CD4-positive, alpha-beta T cell treated with Interleukin-12 subunit alpha and Interleukin-12 subunit beta, for 1 hour (primary cell): ENCODE results near the gene ZAP70.
"Not testable (repeated sequence)": the region's sequence is repeated elsewhere in the genome, so short reads cannot be mapped to it uniquely, and the experiment has no call there.

Source experiments
- DNase-seq: peaks from one replicate; pipeline ENCODE4 v3.0.0-alpha.2; 2020

ZAP70 gene

GRCh38 chr2:97713296-97714083 lies at the start of gene ZAP70:
Gene ZAP70 (plus strand): TSS chr2:97713576. CDS start chr2:97724037, 10,461 bp downstream.
- peak; percentile 71 for DNase-seq

- DNase-seq: no peak
These were observed 49.8 kb upstream of the ZAP70 start for GRCh38 chr2:97663626-97663961.

DNA sequence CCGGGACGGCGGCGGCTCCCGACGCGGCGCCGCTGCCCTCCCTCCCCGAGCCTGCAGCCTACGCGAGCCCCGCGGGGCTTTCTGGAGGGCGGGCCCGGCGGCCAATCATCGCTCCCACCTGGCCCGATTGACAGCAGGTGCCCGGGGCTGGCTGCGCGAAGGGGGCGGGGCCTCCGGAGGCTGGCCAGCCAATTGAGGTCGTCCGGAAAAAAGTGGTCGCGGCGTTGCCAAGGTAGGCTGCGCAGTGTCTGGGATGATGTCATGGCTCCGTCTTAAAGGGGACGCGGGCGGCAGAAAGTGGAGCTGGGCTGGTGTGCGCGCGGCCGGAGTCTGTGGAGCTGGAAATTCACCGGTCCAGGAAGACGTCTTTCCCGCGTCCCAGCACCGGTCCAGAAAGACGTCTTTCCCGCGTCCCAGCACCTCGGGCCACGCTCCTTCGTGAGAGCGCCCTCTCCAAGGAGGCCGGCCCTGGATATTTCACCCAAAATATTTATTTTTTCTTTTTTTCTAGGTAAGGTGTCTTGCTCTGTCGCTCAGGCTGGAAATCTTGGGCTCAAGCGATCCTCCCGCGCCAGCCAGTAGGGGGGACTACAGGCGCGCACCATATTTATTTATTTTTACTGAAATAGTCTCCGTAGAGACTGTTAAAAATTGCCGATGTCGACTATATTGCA lies 49.3 kb upstream of the ZAP70 start, which contains the start of gene ACTR1B:
ACTR1B (minus strand) TSS at position 83 of the 674 bp plus-strand sequence. CDS start 154 bp downstream, outside the sequence.
- peak; percentile 99 for DNase-seq

DNA sequence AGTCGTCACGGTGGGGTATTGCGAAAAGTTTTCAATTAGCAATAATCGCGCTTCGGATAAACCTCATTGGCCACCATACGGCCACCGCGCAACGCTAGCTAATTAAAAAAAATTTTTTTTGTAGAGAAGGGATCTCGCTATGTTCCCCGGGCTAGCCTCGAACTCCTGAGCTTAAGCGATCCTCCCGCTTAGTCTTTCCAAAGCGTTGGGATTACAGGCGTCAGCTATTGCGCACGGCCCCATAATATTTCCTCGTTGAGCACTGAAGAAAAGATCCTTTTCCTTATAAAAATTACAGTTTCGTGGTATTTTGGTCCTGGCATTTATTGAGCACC lies 48.8 kb upstream of the ZAP70 start:
- DNase-seq: no peak

GRCh38 chr2:97669448-97669847 lies 43.9 kb upstream of the ZAP70 start, which contains the start of gene C2orf92:
Gene C2orf92 (plus strand): TSS chr2:97669713. CDS start chr2:97669789, 76 bp downstream.
- DNase-seq: no peak

DNA sequence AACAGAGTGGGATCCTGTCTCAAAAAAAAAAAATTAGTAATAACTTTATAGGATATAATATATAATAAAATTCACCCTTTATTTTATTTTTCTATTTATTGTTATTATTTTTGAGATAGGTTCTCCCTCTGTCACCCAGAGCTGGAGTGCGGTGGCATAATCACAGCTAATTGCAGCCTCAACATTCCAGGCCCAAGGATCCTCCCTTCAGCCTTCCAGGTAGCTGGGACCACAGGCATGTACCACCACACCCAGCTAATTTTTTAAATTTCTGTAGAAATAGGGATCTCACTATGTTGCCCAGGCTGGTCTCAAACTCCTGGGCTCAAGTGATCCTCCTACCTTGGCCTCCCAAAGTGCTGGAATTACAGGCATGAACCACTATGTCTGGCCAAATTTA lies 42.9 kb upstream of the ZAP70 start:
- DNase-seq: no peak

GRCh38 chr2:97671526-97671925 lies 41.9 kb upstream of the ZAP70 start:
- no peak for DNase-seq

DNA sequence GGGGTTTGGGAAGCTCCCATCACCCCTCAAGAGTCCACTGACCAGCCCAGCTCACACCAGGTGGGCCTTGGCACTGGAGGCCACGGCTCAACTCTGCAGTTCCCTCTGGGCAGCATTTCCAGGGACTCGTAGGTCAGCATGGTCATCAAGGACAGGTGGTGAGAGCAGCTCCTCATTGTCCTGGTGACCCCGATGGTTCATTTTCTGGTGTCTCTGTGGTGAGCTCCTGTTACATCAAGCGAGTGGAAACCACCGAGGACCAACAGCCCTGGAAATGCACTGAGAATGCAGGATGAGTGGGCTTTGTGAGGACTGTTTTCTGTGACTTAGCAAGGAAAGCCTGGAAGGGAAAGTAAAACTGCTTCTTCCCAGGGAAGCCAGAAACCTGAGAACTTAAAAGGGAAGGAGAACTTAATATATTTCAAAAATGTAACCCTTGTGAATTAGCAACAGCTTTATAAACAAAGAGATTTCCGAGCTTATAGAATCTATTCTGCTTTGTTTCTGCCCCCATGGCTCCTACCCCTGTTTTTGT lies 40.7 kb upstream of the ZAP70 start:
- DNase-seq: not testable (repeated sequence)

GRCh38 chr2:97673182-97673914 lies 40.0 kb upstream of the ZAP70 start:
- DNase-seq: no peak

DNA sequence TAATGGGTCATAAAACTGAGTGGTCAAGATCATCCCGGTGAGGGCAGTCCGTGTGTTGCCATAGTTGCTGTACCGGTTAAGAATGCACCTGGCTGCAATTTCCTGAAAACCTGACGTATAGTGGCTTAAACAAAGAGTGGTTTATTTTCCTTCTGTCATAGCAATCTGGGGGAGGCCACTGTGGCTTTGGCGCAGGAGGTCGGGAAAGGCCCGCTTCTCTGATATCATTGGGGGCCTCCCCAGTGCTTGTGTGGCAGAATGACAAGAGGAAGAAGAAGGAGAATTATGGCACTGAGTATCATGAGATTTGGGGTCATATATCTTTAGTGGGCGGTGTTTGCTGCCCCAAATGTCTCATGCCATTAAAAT lies 39.5 kb upstream of the ZAP70 start:
- no peak for DNase-seq

DNA sequence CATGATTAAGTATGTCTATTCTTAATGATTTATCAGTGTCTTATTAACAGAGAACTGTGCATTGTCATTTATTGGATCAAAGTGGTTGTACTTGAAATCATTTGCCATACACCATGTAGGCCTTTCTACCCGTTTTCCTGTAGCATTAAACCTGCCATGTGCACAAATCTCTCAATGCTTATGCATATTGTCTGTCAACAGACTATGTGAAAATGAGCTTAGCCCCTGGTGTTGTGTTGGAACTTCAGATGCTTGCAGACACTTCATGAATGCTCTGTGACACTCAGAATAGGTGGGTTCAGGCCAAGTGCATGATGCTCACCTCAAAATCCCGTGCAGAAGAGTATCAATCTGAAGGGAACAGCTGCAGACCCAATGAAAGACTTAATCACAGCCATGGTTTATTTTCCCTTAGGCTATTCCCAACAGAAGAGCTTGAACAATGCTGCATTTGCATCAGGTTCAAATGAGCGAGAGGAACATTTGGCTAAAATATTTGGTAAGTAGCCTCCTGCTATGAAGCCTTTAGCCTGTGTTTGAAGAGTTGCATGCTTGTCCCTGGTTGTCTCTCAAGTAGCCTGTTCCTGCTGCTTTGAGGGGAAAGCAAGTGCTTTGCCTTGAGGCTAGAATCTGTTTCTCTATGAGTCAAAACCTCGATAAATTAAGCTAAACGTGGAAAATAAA lies 37.8 kb upstream of the ZAP70 start:
- no peak for DNase-seq

DNA sequence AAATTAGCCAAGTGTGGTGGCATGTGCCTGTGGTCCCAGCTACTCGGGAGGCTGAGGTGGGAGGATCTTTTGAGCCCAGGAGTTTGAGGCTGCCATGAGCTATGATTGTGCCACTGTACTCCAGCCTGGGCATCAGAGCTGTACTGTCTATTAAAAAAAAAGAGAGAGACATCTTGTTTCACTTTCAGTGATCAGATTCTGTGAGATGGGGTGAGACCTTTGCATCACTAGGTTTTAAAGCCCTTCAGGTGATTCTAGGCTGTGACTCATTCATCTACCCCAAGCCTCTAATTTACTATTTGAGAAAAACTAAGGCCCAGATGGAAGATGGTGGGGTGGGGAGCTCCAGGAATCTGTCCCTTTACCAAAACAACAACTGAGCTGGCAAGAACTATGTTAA lies 36.8 kb upstream of the ZAP70 start:
- DNase-seq: no peak

- DNase-seq: no peak
These were observed 35.9 kb upstream of the ZAP70 start for GRCh38 chr2:97677480-97677879.

GRCh38 chr2:97678298-97678697 lies 35.1 kb upstream of the ZAP70 start:
- DNase-seq: no peak

GRCh38 chr2:97687235-97687634 lies 26.1 kb upstream of the ZAP70 start:
- DNase-seq: not testable (repeated sequence)

GRCh38 chr2:97688062-97688827 lies 25.1 kb upstream of the ZAP70 start:
- DNase-seq: no peak

- no peak for DNase-seq
These were observed 22.2 kb upstream of the ZAP70 start for GRCh38 chr2:97691166-97691565.

DNA sequence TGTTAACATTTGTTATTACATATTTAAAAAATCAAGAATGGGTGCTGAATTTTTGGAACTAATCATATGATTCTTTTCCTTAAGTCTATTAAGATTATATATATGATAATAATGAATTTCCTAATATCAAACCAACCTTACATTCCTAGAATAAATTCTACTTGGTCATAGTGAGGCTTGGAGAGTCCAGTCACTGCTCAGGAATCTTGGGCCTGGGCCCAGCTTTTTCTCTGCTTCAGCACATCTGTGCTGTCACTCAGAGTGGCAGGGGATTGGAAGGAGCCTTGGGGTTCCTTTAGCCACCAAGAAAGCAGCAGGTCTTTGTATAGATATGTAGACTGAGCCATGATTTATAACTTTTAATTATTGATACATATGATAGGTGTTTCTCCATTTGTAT lies 19.9 kb upstream of the ZAP70 start:
- DNase-seq: no peak

GRCh38 chr2:97695744-97696143 lies 17.6 kb upstream of the ZAP70 start:
- no peak for DNase-seq

- DNase-seq: peak; percentile 91
These were observed 15.8 kb upstream of the ZAP70 start for GRCh38 chr2:97697252-97698235.

- no peak for DNase-seq
These were observed 14.8 kb upstream of the ZAP70 start for GRCh38 chr2:97698530-97698929.
